ENCODE results near the gene LRRIQ1.
"Not testable (repeated sequence)": the region's sequence is repeated elsewhere in the genome, so short reads cannot be mapped to it uniquely, and the experiment has no call there.

The LRRIQ1 gene

DNA sequence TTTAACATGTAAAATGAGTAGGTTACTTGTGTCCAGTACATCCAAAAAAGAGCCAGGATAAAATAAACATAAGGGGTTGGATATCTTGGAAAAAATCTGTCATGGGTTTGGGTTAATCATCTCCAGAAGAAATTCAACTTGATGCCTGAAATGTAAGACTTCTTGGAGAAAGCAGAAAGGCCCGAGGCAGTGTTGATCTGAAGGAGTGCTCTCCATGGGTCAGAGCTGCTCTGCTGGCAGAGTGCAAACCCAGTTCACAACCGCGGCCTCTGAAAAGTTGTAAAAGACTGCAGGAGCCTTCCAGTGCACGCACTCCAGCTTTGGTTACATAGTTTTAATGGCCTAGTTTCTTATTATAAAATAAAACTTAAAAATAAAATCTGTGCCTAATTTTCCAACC is 146.5 kb downstream of the LRRIQ1 start:
- Mint-ChIP-seq H3K4me3 (no peak overlapping the region), H3K9me3 (no peaks in the 10 kb centered on the region), H3K4me1 (no peaks in the 10 kb centered on the region), H3K27me3 (no peaks in the 10 kb centered on the region), H3K27ac (no peak overlapping the region), H3K36me3 (no peaks in the 10 kb centered on the region)
- DNase-seq (ENCODE audit: low spot score in 2 of 2) (no peak), ATAC-seq (ENCODE audit: low read depth) (no peak)

DNA sequence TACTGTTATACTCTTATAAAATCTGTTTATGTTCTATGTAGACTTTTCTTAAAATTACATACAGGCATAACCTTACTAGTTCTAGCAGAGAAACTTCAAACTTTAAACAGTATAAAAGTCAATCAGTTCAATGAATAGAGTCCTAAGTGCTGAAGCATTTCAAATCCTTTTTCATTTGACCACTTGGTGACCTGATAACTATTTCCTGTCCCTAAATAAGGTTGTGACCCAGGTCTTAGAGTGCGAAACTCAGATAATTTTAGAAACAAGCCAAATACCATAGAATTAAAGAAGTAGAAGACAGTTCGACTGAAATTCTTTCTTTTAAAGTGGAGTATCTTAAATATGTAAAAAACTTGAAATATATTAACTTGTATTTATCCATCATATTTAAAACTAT is 147.7 kb downstream of the LRRIQ1 start:
- H3K27me3 Mint-ChIP-seq: no peaks in the 10 kb centered on the region
- DNase-seq (ENCODE audit: low spot score in 2 of 2): no peak
- H3K27ac Mint-ChIP-seq: no peak overlapping the region
- no peaks in the 10 kb centered on the region for H3K9me3 Mint-ChIP-seq
- no peak for ATAC-seq (ENCODE audit: low read depth)
- no peaks in the 10 kb centered on the region for H3K36me3 Mint-ChIP-seq
- H3K4me3 Mint-ChIP-seq: no peak overlapping the region
- H3K4me1 Mint-ChIP-seq: no peaks in the 10 kb centered on the region

DNA sequence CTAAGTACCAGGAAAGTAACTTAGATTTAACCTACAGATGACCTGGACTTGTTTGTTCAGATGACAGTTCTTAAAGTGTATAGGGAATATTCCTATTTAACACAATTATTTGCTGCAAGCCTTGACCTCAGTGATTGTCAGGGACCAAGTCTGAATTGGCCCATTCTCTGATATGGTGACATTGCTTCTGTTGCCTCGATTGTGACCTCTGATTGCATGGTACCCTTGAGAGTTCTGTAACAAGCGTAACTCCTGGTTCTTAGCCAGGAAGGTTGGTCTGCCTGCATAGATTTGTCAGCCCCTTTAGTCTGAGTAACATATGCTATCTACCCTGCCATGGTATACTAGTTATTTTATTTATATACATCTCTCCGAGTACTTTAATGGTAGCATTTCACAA is 150.1 kb downstream of the LRRIQ1 start:
- H3K4me1 Mint-ChIP-seq: no peaks in the 10 kb centered on the region
- no peaks in the 10 kb centered on the region for H3K36me3 Mint-ChIP-seq
- no peak overlapping the region for H3K27ac Mint-ChIP-seq
- DNase-seq (ENCODE audit: low spot score in 2 of 2) (no peak), ATAC-seq (ENCODE audit: low read depth) (no peak)
- H3K4me3 Mint-ChIP-seq: no peak overlapping the region
- H3K27me3 Mint-ChIP-seq: no peaks in the 10 kb centered on the region
- H3K9me3 Mint-ChIP-seq: no peaks in the 10 kb centered on the region

DNA sequence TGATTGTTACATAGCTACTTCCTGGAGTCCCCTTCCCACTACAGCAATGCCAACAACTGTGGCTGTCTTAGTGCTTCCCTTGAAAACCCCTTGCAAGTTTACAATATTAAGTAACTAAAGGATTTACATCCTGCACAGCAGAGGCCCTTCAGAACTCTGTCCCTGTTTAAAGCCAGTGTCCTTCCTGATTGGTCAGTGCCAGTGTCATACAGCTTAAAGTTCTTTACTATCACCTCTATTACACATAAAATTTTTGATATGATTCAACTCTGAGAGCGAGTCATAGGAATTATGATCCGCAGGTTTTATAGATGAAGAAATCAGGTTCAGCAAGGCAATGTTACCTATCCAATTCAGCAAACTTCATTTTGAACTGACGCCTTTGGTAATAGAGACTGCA is 152.5 kb downstream of the LRRIQ1 start:
- Mint-ChIP-seq H3K9me3 (no peaks in the 10 kb centered on the region), H3K4me1 (no peaks in the 10 kb centered on the region), H3K27me3 (no peaks in the 10 kb centered on the region)

DNA sequence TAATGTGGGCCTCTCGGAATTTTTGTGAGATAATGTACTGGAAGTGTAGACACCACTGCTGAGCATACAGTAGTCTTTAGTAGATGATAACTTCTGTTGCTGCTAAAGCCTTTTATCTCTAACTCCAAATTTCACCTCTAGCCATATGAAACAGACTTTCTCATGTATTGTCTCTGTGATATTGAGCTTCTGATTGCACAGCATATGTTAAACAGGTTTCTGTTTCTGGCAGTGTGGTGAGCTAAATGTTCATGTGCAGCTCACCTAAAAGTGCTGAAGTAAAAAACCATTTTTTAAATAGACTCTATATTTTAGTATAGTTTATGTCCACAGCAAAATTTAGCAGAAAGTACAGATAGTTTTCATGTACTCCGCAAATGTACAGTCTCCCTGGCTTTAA is 154.6 kb downstream of the LRRIQ1 start:
- H3K4me1 Mint-ChIP-seq: no peaks in the 10 kb centered on the region
- no peaks in the 10 kb centered on the region for H3K27me3 Mint-ChIP-seq
- no peak overlapping the region for H3K27ac Mint-ChIP-seq
- H3K9me3 Mint-ChIP-seq: peaks cover 2% of the 10 kb centered on the region
- DNase-seq (ENCODE audit: low spot score in 2 of 2): no peak
- no peak for ATAC-seq (ENCODE audit: low read depth)
- no peaks in the 10 kb centered on the region for H3K36me3 Mint-ChIP-seq
- H3K4me3 Mint-ChIP-seq: no peak overlapping the region

More for the DNA sequence above, 152.5 kb downstream of the LRRIQ1 start:
- no peaks in the 10 kb centered on the region for H3K36me3 Mint-ChIP-seq
- ATAC-seq (ENCODE audit: low read depth) (no peak), DNase-seq (ENCODE audit: low spot score in 2 of 2) (no peak)
- H3K4me3 Mint-ChIP-seq: no peak overlapping the region
- no peak overlapping the region for H3K27ac Mint-ChIP-seq

DNA sequence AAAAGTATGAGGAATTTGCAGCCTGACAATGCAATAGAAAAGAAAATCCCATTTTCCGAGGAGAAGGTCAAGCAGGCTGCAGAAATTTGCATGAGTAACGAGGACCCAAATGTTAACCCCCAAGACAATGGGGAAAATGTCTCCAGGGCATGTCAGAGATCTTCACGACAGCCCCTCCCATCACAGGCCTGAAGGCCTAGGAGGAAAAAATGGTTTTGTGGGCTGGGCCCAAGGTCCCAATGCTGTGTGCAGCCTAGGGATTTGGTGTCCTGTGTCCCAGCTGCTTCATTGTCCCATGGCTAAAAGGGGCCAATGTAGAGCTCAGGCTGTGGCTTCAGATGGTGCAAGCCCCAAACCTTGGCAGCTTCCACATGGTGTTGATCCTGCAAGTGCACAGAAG is 167.7 kb downstream of the LRRIQ1 start:
- not testable (repeated sequence) for ATAC-seq (ENCODE audit: low read depth); H3K27me3 Mint-ChIP-seq; H3K27ac Mint-ChIP-seq; H3K4me1 Mint-ChIP-seq; DNase-seq (ENCODE audit: low spot score in 2 of 2); H3K4me3 Mint-ChIP-seq; H3K9me3 Mint-ChIP-seq; H3K36me3 Mint-ChIP-seq

DNA sequence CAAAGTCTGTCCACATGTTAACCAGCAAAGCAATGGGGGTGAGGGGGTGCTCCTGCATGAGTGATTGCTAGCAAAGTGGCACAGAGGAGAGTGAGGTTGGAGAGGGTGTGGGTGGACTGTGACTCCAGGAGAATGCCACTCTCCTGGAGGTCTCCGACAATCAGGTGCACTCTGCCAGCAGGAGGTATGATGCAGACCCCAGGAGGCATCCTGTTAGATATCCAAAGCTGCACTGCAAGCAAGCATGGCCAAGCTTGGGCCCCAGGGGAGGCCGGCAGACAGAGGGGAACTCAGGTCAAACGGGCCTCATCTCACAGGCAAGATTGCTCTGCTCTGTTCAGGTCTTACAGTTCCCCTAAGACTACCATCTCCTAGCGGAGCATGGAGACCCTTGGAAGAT is 170.4 kb downstream of the LRRIQ1 start:
- no peaks in the 10 kb centered on the region for H3K4me1 Mint-ChIP-seq
- DNase-seq (ENCODE audit: low spot score in 2 of 2) (no peak), ATAC-seq (ENCODE audit: low read depth) (no peak)
- H3K4me3 Mint-ChIP-seq: no peak overlapping the region
- H3K9me3 Mint-ChIP-seq: peaks cover 5% of the 10 kb centered on the region
- no peak overlapping the region for H3K27ac Mint-ChIP-seq
- H3K36me3 Mint-ChIP-seq: peaks cover 2% of the 10 kb centered on the region
- no peaks in the 10 kb centered on the region for H3K27me3 Mint-ChIP-seq

DNA sequence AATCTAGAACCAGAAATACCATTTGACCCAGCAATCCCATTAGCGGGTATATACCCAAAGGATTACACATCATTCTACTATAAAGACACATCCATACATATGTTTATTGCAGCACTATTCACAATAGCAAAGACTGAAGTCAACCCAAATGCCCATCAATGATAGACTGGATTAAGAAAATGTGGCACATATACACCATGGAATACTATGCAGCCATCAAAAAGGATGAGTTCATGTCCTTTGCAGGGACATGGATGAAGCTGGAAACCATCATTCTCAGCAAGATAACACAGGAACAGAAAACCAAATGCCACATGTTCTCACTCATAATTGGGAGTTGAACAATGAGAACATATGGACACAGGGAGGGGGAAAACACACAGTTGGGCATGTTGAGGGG is 188.2 kb downstream of the LRRIQ1 start:
- H3K36me3 Mint-ChIP-seq; H3K4me1 Mint-ChIP-seq; DNase-seq (ENCODE audit: low spot score in 2 of 2); ATAC-seq (ENCODE audit: low read depth); H3K9me3 Mint-ChIP-seq; H3K4me3 Mint-ChIP-seq; H3K27me3 Mint-ChIP-seq; H3K27ac Mint-ChIP-seq: not testable (repeated sequence)

DNA sequence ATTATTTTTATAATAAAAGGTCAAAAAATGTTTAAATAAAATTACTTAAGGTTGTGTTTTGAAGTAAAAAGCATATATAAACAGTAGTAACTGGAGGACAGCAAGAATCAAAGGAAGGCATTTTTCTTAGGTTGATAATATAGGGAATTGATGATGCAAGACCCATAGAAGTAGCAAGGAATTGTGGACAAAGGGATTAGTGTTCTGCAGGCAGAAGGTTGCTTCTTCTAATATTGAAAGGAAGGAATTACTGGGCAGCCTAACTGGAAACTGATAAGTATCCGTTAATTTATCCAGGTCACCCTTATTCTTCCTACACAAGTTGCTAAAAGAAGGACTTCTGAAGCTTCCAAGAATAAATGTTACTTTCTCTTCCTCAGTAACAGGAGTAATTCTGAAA is 189.3 kb downstream of the LRRIQ1 start:
- no peak overlapping the region for H3K27ac Mint-ChIP-seq
- no peaks in the 10 kb centered on the region for H3K36me3 Mint-ChIP-seq
- H3K4me1 Mint-ChIP-seq: no peaks in the 10 kb centered on the region
- DNase-seq (ENCODE audit: low spot score in 2 of 2) (no peak), ATAC-seq (ENCODE audit: low read depth) (no peak)
- no peak overlapping the region for H3K4me3 Mint-ChIP-seq
- H3K9me3 Mint-ChIP-seq: peaks cover 2% of the 10 kb centered on the region
- no peaks in the 10 kb centered on the region for H3K27me3 Mint-ChIP-seq

DNA sequence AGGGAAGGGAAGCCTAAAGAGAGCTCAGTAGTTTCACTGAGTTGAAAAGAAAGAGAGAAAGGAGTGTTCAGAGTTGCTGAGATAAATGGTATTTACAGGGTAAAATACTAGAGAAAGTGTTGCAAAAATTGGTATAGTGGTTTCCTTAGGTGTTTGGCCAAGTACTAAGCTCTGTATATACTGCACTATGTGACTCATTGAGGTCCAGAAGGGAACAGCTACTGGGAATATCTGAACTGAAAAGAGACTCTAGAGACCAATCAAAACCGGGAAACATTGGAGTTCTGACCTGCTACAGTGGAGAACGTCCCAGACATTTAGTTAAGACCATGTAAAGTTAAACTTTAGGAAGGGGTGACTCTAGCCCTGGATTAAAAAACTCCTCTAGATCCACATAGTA is 201.2 kb downstream of the LRRIQ1 start:
- peaks cover 4% of the 10 kb centered on the region for H3K9me3 Mint-ChIP-seq
- H3K4me3 Mint-ChIP-seq: no peak overlapping the region
- H3K36me3 Mint-ChIP-seq: no peaks in the 10 kb centered on the region
- ATAC-seq (ENCODE audit: low read depth) (no peak), DNase-seq (ENCODE audit: low spot score in 2 of 2) (no peak)
- H3K27ac Mint-ChIP-seq: no peak overlapping the region
- no peaks in the 10 kb centered on the region for H3K27me3 Mint-ChIP-seq
- no peaks in the 10 kb centered on the region for H3K4me1 Mint-ChIP-seq

DNA sequence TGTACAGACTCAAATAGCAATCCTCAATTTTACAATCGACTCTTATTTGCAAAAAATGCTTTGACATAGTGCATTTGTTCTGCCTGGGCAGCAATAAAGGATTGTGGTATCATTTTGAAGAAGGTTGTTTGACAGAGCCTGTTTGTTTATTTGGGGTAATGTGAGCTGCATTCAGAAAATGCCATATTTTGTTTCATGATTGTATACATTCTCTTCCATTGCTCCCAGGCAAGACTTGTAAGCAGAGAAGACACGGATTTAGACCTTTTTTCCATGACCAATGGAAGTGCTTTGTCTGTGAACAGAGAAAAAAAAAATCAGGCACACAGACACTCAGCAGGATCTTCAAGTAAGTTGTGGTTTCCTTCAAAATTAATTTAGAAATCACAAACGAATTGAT is 208.4 kb downstream of the LRRIQ1 start:
- Mint-ChIP-seq H3K9me3 (peaks cover 1% of the 10 kb centered on the region), H3K27ac (no peak overlapping the region), H3K4me3 (no peak overlapping the region), H3K4me1 (no peaks in the 10 kb centered on the region), H3K36me3 (no peaks in the 10 kb centered on the region), H3K27me3 (no peaks in the 10 kb centered on the region)
- ATAC-seq (ENCODE audit: low read depth) (no peak), DNase-seq (ENCODE audit: low spot score in 2 of 2) (no peak)

DNA sequence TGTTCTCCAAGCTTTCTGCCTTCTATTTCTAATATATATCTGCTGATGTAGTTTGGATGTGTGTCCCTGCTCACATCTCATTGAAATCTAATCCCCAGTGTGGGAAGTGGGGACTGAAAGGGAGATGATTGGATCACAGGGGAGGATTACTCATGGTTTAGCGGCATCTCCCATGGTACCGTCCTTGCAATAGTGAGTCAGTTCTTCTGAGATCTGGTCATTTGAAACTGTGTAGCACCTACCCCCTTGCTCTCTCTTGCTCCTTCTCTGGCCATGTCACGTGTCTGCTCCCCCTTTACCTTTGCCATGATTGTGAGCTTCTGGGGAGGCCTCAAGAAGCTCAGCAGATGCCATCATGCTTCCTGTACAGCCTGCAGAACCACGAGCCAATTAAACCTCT is 217.7 kb downstream of the LRRIQ1 start:
- Mint-ChIP-seq H3K4me1 (no peaks in the 10 kb centered on the region), H3K9me3 (no peaks in the 10 kb centered on the region), H3K27me3 (no peaks in the 10 kb centered on the region), H3K27ac (no peak overlapping the region), H3K4me3 (no peak overlapping the region), H3K36me3 (no peaks in the 10 kb centered on the region)
- DNase-seq (ENCODE audit: low spot score in 2 of 2) (no peak), ATAC-seq (ENCODE audit: low read depth) (no peak)

DNA sequence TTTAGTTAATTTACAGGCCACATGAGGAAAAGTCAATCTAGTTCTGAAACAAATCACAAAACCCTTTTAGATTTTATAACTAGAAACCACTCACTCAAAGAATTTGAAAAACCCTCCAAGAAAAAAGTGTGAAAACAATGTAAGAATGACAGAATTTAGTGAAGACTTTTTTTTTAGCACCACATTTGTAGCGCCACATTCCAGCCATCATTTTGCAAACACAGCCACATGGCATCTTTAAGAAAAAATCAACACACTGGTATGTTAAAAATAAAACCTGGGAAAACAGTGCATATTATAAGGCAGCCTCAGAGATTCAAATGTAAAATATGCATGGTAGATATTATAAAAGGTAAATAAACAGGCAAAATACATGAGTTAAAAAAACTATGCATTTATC is 221.5 kb downstream of the LRRIQ1 start:
- Mint-ChIP-seq H3K36me3 (no peaks in the 10 kb centered on the region), H3K4me1 (no peaks in the 10 kb centered on the region), H3K4me3 (no peak overlapping the region), H3K27ac (no peak overlapping the region), H3K27me3 (no peaks in the 10 kb centered on the region), H3K9me3 (no peaks in the 10 kb centered on the region)
- no peak for DNase-seq (ENCODE audit: low spot score in 2 of 2)
- no peak for ATAC-seq (ENCODE audit: low read depth)

DNA sequence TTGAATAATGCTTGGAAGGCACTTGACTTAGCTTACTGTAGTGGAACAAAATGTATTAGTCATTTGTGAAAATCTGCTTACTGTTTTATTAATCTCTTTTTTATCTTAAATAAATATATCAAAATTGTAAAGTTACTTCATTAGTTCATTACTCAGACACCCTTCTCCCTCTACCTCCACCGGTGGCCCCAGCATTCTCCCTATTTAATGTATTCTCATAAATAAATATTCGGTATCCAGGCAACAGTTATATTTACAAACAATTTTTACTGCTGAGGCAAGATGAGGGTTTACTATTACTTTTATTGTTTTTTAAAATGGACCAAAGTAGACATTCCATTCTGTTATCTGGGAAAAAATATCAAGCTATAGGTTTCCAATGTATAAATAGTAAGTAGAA is 224.3 kb downstream of the LRRIQ1 start:
- Mint-ChIP-seq H3K27ac (no peak overlapping the region), H3K4me3 (no peak overlapping the region), H3K27me3 (no peaks in the 10 kb centered on the region), H3K9me3 (no peaks in the 10 kb centered on the region), H3K36me3 (no peaks in the 10 kb centered on the region), H3K4me1 (no peaks in the 10 kb centered on the region)
- DNase-seq (ENCODE audit: low spot score in 2 of 2) (no peak), ATAC-seq (ENCODE audit: low read depth) (no peak)

DNA sequence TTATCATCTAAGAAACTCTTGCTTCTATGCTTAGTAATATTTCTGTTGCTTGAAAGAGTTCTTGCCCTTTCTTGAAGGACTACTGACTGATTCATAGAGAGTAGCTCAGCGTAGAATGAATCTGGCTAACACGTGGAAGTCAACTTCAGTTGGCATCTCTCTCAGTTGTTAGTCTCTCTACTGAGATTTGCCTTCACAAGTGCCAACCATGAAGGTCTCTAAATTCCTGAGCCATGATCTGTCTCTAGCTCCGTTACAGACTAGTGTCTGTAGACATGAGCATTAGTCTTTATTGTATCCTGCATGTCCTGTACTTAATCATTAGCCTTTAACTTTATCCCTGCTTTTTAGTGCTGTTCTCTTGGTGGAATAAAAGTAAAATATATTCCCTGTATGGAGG is 224.7 kb downstream of the LRRIQ1 start:
- H3K36me3 Mint-ChIP-seq: no peaks in the 10 kb centered on the region
- DNase-seq (ENCODE audit: low spot score in 2 of 2) (no peak), ATAC-seq (ENCODE audit: low read depth) (no peak)
- H3K4me3 Mint-ChIP-seq: no peak overlapping the region
- H3K4me1 Mint-ChIP-seq: no peaks in the 10 kb centered on the region
- H3K27me3 Mint-ChIP-seq: no peaks in the 10 kb centered on the region
- H3K9me3 Mint-ChIP-seq: no peaks in the 10 kb centered on the region
- no peak overlapping the region for H3K27ac Mint-ChIP-seq

DNA sequence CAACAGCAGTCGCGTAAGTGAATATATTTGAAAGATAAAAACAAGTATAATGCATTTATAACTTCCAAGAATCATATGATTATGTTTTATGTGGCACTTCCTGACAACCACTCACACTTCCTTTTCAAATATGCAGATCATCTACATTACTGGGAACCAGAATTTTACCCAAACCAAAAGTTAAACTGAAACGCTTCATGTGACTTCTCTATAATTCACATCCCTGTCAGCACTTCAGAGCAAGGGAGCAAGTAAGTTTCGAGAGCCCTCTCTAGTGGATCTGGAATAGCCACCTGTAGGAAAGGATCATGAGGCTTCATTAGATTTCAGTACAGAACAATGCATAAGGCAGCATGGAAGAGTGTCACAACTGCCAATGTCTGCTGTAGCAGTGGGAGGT is 230.2 kb downstream of the LRRIQ1 start:
- H3K36me3 Mint-ChIP-seq: no peaks in the 10 kb centered on the region
- no peak overlapping the region for H3K4me3 Mint-ChIP-seq
- no peak overlapping the region for H3K27ac Mint-ChIP-seq
- no peaks in the 10 kb centered on the region for H3K9me3 Mint-ChIP-seq
- no peak for ATAC-seq (ENCODE audit: low read depth)
- peaks cover 3% of the 10 kb centered on the region for H3K27me3 Mint-ChIP-seq
- DNase-seq (ENCODE audit: low spot score in 2 of 2): no peak
- no peaks in the 10 kb centered on the region for H3K4me1 Mint-ChIP-seq

Data from memory B cell (primary cell).